WERI-Rb-1 (cell line): Measurements from ENCODE around the gene NTRK1.

ENCODE experiments used
- DNase-seq: peaks from one replicate; pipeline ENCODE4 v3.0.0-alpha.2; 2020
- H3K27ac ChIP-seq: fragments of 250-450 bp; sonication (Bioruptor Pico); 2 replicates; pipeline ENCODE4 v1.5.1; 2020; ENCODE audit warnings: mild to moderate bottlenecking, moderate library complexity
- H3K27me3 ChIP-seq: fragments of 250-450 bp; sonication (Bioruptor Pico); 2 replicates; pipeline ENCODE4 v1.5.1; 2021; ENCODE audit warnings: mild to moderate bottlenecking, low read depth, moderate library complexity; ENCODE audit not compliant: insufficient read depth, severe bottlenecking
- H3K36me3 ChIP-seq: fragments of 250-450 bp; sonication (Bioruptor Pico); 2 replicates; pipeline ENCODE4 v1.5.1; 2020; ENCODE audit warnings: mild to moderate bottlenecking, moderate library complexity
- H3K4me3 ChIP-seq: 2 replicates; pipeline ENCODE4 v1.5.1; 2011; ENCODE audit warnings: low read depth, mild to moderate bottlenecking, control low read depth, low read length
- H3K9me3 ChIP-seq: fragments of 250-450 bp; sonication (Bioruptor Pico); 2 replicates; pipeline ENCODE4 v1.5.1; 2021; ENCODE audit warnings: mild to moderate bottlenecking, moderate library complexity; ENCODE audit not compliant: severe bottlenecking
- CTCF ChIP-seq: IDR thresholded peaks from 2 replicates; pipeline ENCODE4 v1.5.1; 2011; ENCODE audit warnings: low read depth, mild to moderate bottlenecking, control low read depth, inconsistent platforms, low read length

The NTRK1 gene

GRCh38 chr1:156903328-156904091, 42.8 kb downstream of the NTRK1 start:
- DNase-seq, result no peak
- Histone ChIP-seq H3K4me3 (no peak overlapping the region), H3K36me3 (no peaks in the 10 kb centered on the region), H3K9me3 (no peaks in the 10 kb centered on the region), H3K27me3 (no peaks in the 10 kb centered on the region), H3K27ac (no peak overlapping the region)
- TF ChIP-seq CTCF, result no peak

- H3K27me3 ChIP-seq, result no peaks in the 10 kb centered on the region
- DNase-seq, result no peak
- no peaks in the 10 kb centered on the region for H3K9me3 ChIP-seq
- no peaks in the 10 kb centered on the region for H3K36me3 ChIP-seq
- H3K27ac ChIP-seq, result no peak overlapping the region
- TF ChIP-seq CTCF, result no peak
- no peak overlapping the region for H3K4me3 ChIP-seq
Measured at GRCh38 chr1:156904187-156904959, 43.7 kb downstream of the NTRK1 start.

GRCh38 chr1:156905176-156905575, 44.5 kb downstream of the NTRK1 start:
- TF ChIP-seq CTCF, result no peak
- Histone ChIP-seq H3K4me3 (no peak overlapping the region), H3K27ac (no peak overlapping the region), H3K9me3 (no peaks in the 10 kb centered on the region), H3K36me3 (no peaks in the 10 kb centered on the region), H3K27me3 (no peaks in the 10 kb centered on the region)
- no peak for DNase-seq

- H3K27ac ChIP-seq, result no peak overlapping the region
- no peaks in the 10 kb centered on the region for H3K36me3 ChIP-seq
- DNase-seq, result no peak
- no peak for TF ChIP-seq CTCF
- no peaks in the 10 kb centered on the region for H3K27me3 ChIP-seq
- no peaks in the 10 kb centered on the region for H3K9me3 ChIP-seq
- H3K4me3 ChIP-seq, result no peak overlapping the region
Measured at GRCh38 chr1:156905651-156906050, 45.0 kb downstream of the NTRK1 start.

- no peaks in the 10 kb centered on the region for H3K36me3 ChIP-seq
- DNase-seq, result no peak
- no peak for TF ChIP-seq CTCF
- no peak overlapping the region for H3K4me3 ChIP-seq
- H3K27me3 ChIP-seq, result no peaks in the 10 kb centered on the region
- no peak overlapping the region for H3K27ac ChIP-seq
- H3K9me3 ChIP-seq, result no peaks in the 10 kb centered on the region
Measured at GRCh38 chr1:156906206-156906906, 45.7 kb downstream of the NTRK1 start.
